Coronary artery (tissue), 2 donors: ENCODE measurements around the gene HOXD12.

Experiments used
- DNase-seq: peaks from one replicate; pipeline ENCODE4 v3.0.0-alpha.2; 2017; ENCODE audit warnings: low spot score
- H3K27ac ChIP-seq, 2 donors: fragments of 200-600 bp; sonication (generic); one replicate each; pipeline ENCODE4 v1.5.1; 2016 to 2019
- H3K4me3 ChIP-seq: fragments of 200-600 bp; sonication (generic); 2 replicates; pipeline ENCODE4 v1.5.1; 2016; ENCODE audit warnings: mild to moderate bottlenecking, moderate library complexity
- TF ChIP-seq, protein P1 (sequence below): fragments of 200-600 bp; sonication (generic); IDR thresholded peaks from one replicate; pipeline ENCODE4 v1.5.1; 2019; ENCODE audit warnings: antibody characterized with exemption

The HOXD12 gene

DNA sequence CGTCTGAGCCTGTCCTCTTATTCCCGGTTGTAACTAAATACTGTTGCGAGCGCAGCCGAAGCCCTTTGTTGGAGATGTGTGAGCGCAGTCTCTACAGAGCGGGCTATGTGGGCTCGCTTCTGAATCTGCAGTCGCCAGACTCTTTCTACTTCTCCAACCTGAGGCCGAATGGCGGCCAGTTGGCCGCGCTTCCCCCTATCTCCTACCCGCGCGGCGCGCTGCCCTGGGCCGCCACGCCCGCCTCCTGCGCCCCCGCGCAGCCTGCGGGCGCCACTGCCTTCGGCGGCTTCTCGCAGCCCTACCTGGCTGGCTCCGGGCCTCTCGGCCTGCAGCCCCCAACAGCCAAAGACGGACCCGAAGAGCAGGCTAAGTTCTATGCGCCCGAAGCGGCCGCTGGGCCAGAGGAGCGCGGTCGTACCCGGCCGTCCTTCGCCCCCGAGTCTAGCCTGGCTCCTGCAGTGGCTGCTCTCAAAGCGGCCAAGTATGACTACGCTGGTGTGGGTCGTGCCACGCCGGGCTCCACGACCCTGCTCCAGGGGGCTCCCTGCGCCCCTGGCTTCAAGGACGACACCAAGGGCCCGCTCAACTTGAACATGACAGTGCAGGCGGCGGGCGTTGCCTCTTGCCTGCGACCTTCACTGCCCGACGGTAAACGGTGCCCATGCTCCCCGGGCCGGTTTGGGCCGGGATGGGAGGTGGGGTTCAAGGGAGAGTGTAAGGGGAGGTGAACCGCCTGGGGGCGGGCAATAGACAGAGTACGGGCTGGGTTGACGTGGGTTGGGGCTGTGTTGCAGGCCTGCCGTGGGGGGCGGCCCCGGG is at the start of gene HOXD12:
Gene HOXD12, plus strand, starts transcription at position 68 of the 819 bp plus-strand sequence. Its CDS starts 7 bp downstream, at position 75.
- no peak for DNase-seq
- peak within 1 kb of the TSS; percentile 25 for H3K4me3 ChIP-seq
- TF ChIP-seq, protein P1, sequence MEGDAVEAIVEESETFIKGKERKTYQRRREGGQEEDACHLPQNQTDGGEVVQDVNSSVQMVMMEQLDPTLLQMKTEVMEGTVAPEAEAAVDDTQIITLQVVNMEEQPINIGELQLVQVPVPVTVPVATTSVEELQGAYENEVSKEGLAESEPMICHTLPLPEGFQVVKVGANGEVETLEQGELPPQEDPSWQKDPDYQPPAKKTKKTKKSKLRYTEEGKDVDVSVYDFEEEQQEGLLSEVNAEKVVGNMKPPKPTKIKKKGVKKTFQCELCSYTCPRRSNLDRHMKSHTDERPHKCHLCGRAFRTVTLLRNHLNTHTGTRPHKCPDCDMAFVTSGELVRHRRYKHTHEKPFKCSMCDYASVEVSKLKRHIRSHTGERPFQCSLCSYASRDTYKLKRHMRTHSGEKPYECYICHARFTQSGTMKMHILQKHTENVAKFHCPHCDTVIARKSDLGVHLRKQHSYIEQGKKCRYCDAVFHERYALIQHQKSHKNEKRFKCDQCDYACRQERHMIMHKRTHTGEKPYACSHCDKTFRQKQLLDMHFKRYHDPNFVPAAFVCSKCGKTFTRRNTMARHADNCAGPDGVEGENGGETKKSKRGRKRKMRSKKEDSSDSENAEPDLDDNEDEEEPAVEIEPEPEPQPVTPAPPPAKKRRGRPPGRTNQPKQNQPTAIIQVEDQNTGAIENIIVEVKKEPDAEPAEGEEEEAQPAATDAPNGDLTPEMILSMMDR: no peak
- H3K27ac ChIP-seq: no peak within 1 kb of the TSS

GRCh38 chr2:176056406-176056805 is 43.2 kb upstream of the HOXD12 start:
- no peak for DNase-seq
- Histone ChIP-seq H3K4me3 (no peak overlapping the region), H3K27ac (no peak overlapping the region)
- TF ChIP-seq, protein P1: no peak

DNA sequence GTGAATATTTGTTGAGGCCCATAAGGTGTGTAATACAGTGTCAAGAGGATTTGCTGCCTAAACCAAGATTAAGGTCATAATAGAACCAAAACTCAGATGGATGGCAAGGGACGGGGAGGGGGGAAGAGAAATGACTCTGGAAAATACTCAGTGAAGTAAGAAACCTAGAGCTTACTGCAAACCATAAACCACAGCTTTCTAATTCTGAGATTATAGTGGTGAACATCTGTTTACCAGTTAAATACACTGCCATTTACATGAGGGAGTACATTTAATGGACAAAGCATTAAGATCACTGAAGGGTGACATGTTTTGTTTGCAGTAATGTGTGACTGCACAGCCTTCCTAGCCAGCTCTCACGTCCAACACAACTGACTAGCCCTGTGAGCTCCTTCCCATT is 35.6 kb upstream of the HOXD12 start:
- no peak overlapping the region for H3K4me3 ChIP-seq
- TF ChIP-seq, protein P1: no peak
- DNase-seq: no peak

DNA sequence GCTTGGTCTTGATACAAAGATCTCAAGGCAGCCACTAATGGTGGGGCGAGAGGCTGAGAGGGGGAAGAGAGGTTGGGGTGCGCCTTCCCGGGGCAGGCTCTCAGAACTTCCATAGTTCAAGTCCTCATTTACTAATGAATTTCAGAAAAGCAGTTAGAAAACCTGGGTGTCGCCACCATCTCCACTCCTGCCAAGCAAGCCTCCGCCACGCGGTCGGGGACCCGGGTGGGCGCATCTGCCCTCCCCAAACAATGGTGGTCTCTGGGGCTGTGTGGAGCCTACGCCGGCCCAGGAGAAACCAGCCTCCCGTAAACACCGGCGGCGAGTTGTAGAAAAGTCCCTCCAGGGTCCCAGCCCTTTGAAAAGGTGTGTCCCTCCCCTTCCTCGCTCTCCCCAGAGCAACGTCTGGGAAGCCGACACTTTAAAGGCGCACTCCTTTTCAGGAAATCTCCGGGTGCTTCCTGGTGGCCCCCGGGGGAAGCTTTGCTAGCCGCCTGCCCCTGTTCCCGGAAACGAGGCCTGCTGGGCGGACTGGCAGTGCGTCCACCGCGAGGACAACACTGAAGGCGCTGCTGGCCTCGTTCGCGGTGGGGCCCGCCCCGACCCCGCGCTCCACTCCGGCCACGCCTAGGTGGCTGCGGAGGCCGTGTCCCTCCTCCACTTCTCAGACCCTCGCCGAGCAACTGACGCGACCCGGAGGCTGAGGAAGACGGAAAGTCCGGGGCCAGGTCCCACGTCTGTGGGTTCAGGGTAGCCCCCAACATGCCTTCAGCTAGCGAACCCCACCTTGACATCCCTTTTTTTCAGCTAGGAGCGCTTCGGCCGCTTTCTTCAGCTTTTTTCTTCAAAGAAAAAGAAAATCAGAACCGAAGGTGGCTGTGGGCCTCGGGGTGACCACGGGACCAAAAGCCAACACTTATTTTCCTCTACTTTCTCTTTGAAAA is 32.7 kb upstream of the HOXD12 start:
- H3K27ac ChIP-seq: no peak overlapping the region
- H3K4me3 ChIP-seq: peak overlapping the region; percentile 56
- DNase-seq: no peak
- TF ChIP-seq, protein P1: no peak

More for the DNA sequence above, 35.6 kb upstream of the HOXD12 start:
- H3K27ac ChIP-seq: no peak overlapping the region

DNA sequence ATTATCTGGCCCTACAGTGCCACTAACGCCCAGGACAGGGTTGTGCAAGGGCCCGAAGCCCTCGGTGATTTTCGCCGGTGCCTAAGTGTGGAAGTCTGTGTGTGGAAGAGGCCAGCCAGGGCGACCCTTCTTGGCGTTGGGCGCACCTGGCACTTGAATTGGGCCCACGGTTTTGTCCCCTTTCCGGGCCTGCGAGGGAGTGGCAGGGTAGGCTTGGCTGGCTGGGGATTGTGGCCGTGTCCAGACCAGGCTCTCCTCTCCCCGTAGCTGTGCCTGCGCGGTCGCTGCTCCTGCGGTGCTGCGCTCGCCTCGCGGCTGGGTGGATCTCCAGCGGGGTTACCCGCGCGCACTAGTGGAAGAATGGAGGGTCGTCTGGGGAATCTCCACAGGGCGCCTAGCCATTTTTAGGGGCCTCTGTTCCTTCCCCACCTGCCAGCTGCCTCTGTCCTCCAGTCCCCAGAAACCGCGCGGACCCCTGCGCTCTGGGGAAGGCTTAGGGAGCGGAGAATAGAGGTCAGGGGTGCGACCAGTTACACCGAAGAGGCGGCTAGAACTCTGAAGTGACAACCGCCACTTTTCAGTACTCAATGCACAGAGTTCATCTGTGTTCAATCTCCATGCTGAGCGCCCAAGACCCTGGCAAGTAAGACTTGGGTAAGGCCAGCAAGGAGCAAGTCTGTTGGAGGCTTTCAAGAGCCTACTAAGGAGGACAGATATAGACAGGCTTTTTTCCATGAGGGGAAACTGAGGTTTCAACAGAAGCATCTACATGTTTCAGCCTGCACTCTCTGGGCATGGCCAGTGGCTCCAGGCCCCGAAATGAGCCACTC is 31.8 kb upstream of the HOXD12 start:
- no peak overlapping the region for H3K27ac ChIP-seq
- DNase-seq: no peak
- H3K4me3 ChIP-seq: peak overlapping the region; percentile 56
- TF ChIP-seq, protein P1: no peak

DNA sequence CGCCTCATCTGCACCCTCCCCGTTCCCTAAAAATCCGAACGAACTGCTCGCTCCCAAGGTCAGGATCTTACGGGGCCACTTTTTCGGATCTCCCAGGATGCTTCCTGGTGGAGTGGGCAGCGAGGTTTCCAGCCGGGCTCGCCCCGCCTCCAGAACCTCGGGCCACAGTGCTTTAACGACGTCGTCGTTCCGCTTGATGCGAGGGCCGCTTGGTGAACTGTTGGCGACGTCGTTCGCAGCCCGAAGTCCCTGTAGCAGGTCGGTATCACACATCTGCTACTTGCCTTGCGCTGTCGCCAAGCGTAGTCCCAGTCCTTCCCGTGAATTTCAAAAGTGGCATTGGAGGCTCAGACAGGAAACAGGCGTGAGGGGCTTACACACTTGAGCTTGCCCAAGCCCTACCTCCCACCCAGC is 31.2 kb upstream of the HOXD12 start:
- peak overlapping the region; percentile 56 for H3K4me3 ChIP-seq
- TF ChIP-seq, protein P1: no peak
- DNase-seq: no peak
- H3K27ac ChIP-seq: no peak overlapping the region
